Thyroid gland (tissue), 4 donors: ENCODE results near the gene FOXP1.

Experiments
- CTCF ChIP-seq, 6 experiments: fragments of 200-600 bp in 3 of 6; fragments of 450-650 bp in 3 of 6; sonication (generic) in 3 of 6; IDR thresholded peaks; one replicate each; pipeline ENCODE4 v1.5.1; 2016 to 2019; ENCODE audit warnings: antibody characterized with exemption in 6 of 6, mild to moderate bottlenecking in 2 of 6, inconsistent platforms in 1 of 6, moderate library complexity in 1 of 6
- POLR2A ChIP-seq, 2 donors: fragments of 450-650 bp; IDR thresholded peaks; one replicate each; pipeline ENCODE4 v1.6.1; 2017; ENCODE audit warnings: antibody characterized with exemption in 2 of 2, mild to moderate bottlenecking in 2 of 2, moderate library complexity in 1 of 2

GRCh38 chr3:71521021-71521352, 62.5 kb downstream of the FOXP1 start:
- TF ChIP-seq POLR2A (IDR thresholded peaks at IDR 0.05) (no peak), CTCF (IDR thresholded peaks at IDR 0.05) (no peak)
